Mononuclear cell (primary cell): ENCODE measurements around the gene GALNT14. TPM values are rescaled to one million over a fixed set of nuclear protein-coding genes. Genes with fewer than 3 reads are reported as not detected.

ENCODE experiments used
- H3K27me3 ChIP-seq: 2 replicates; pipeline ENCODE4 v1.6.0; 2011; ENCODE audit warnings: low read length, control low read depth; ENCODE audit not compliant: insufficient read depth
- H3K4me1 ChIP-seq: 2 replicates; pipeline ENCODE4 v1.5.1; 2011; ENCODE audit warnings: mild to moderate bottlenecking, low read length, control low read depth; ENCODE audit not compliant: insufficient read depth
- H3K4me3 ChIP-seq: 2 replicates; pipeline ENCODE4 v1.5.1; 2011; ENCODE audit warnings: mild to moderate bottlenecking, low read length, moderate library complexity
- H3K9me3 ChIP-seq: 2 replicates; pipeline ENCODE4 v1.5.1; 2011; ENCODE audit warnings: low read depth, mild to moderate bottlenecking, control low read depth, low read length
- total RNA-seq: library from RNA; depleted of rRNA; stranded (reverse); fragments of >200 nt; gene quantifications from one replicate; pipeline ENCODE4 v1.2.3, GENCODE V29; 2012

Gene GALNT14
- total RNA-seq, 1 donor = 0.31 TPM

- H3K27me3 ChIP-seq = no peaks in the 10 kb centered on the region
- no peaks in the 10 kb centered on the region for H3K4me1 ChIP-seq
- H3K9me3 ChIP-seq = no peaks in the 10 kb centered on the region
- no peak overlapping the region for H3K4me3 ChIP-seq
Measured at GRCh38 chr2:31065356-31065755, 72.9 kb downstream of the GALNT14 start.

- no peaks in the 10 kb centered on the region for H3K4me1 ChIP-seq
- H3K9me3 ChIP-seq = no peaks in the 10 kb centered on the region
- H3K4me3 ChIP-seq = no peak overlapping the region
- no peaks in the 10 kb centered on the region for H3K27me3 ChIP-seq
Measured at GRCh38 chr2:31060397-31060796, 77.8 kb downstream of the GALNT14 start.

- Histone ChIP-seq H3K27me3 (no peaks in the 10 kb centered on the region), H3K9me3 (no peaks in the 10 kb centered on the region), H3K4me3 (no peak overlapping the region), H3K4me1 (no peaks in the 10 kb centered on the region)
Measured at GRCh38 chr2:31058096-31059035, 79.9 kb downstream of the GALNT14 start.

- H3K4me1 ChIP-seq = no peaks in the 10 kb centered on the region
- no peaks in the 10 kb centered on the region for H3K9me3 ChIP-seq
Measured at GRCh38 chr2:31057691-31058090, 80.5 kb downstream of the GALNT14 start.

GRCh38 chr2:31055938-31056337 lies 82.3 kb downstream of the GALNT14 start:
- H3K4me3 ChIP-seq = no peak overlapping the region
- no peaks in the 10 kb centered on the region for H3K9me3 ChIP-seq
- H3K4me1 ChIP-seq = peaks cover 15% of the 10 kb centered on the region
- H3K27me3 ChIP-seq = no peaks in the 10 kb centered on the region

More at GRCh38 chr2:31057691-31058090, 80.5 kb downstream of the GALNT14 start:
- Histone ChIP-seq H3K4me3 (no peak overlapping the region), H3K27me3 (no peaks in the 10 kb centered on the region)

- Histone ChIP-seq H3K4me1 (peaks cover 18% of the 10 kb centered on the region), H3K9me3 (no peaks in the 10 kb centered on the region), H3K4me3 (no peak overlapping the region), H3K27me3 (no peaks in the 10 kb centered on the region)
Measured at GRCh38 chr2:31054842-31055388, 83.3 kb downstream of the GALNT14 start.

GRCh38 chr2:31053929-31054782 lies 84.1 kb downstream of the GALNT14 start:
- peaks cover 19% of the 10 kb centered on the region for H3K4me1 ChIP-seq
- H3K27me3 ChIP-seq = no peaks in the 10 kb centered on the region
- H3K9me3 ChIP-seq = no peaks in the 10 kb centered on the region
- no peak overlapping the region for H3K4me3 ChIP-seq

- Histone ChIP-seq H3K27me3 (no peaks in the 10 kb centered on the region), H3K4me3 (no peak overlapping the region), H3K9me3 (no peaks in the 10 kb centered on the region), H3K4me1 (peaks cover 19% of the 10 kb centered on the region)
Measured at GRCh38 chr2:31052284-31052683, 86.0 kb downstream of the GALNT14 start.

- Histone ChIP-seq H3K4me1 (peaks cover 19% of the 10 kb centered on the region), H3K27me3 (no peaks in the 10 kb centered on the region), H3K4me3 (no peak overlapping the region), H3K9me3 (no peaks in the 10 kb centered on the region)
Measured at GRCh38 chr2:31051258-31052140, 86.7 kb downstream of the GALNT14 start.

GRCh38 chr2:31049916-31050588 lies 88.2 kb downstream of the GALNT14 start:
- Histone ChIP-seq H3K27me3 (no peaks in the 10 kb centered on the region), H3K4me3 (no peak overlapping the region), H3K9me3 (no peaks in the 10 kb centered on the region), H3K4me1 (peaks cover 19% of the 10 kb centered on the region)

GRCh38 chr2:31049264-31049663 lies 89.0 kb downstream of the GALNT14 start:
- no peaks in the 10 kb centered on the region for H3K9me3 ChIP-seq
- H3K27me3 ChIP-seq = no peaks in the 10 kb centered on the region
- no peak overlapping the region for H3K4me3 ChIP-seq
- H3K4me1 ChIP-seq = peaks cover 19% of the 10 kb centered on the region

GRCh38 chr2:31047599-31047998 lies 90.6 kb downstream of the GALNT14 start:
- H3K4me1 ChIP-seq = peaks cover 19% of the 10 kb centered on the region
- H3K4me3 ChIP-seq = no peak overlapping the region
- H3K9me3 ChIP-seq = no peaks in the 10 kb centered on the region
- H3K27me3 ChIP-seq = no peaks in the 10 kb centered on the region

GRCh38 chr2:31038385-31038784 lies 99.9 kb downstream of the GALNT14 start:
- Histone ChIP-seq H3K9me3 (peaks cover 21% of the 10 kb centered on the region), H3K4me1 (no peaks in the 10 kb centered on the region)

GRCh38 chr2:31037058-31037457 lies 101.2 kb downstream of the GALNT14 start:
- H3K27me3 ChIP-seq = no peaks in the 10 kb centered on the region
- no peak overlapping the region for H3K4me3 ChIP-seq
- H3K9me3 ChIP-seq = peaks cover 21% of the 10 kb centered on the region
- peaks cover 10% of the 10 kb centered on the region for H3K4me1 ChIP-seq

More at GRCh38 chr2:31038385-31038784, 99.9 kb downstream of the GALNT14 start:
- Histone ChIP-seq H3K4me3 (no peak overlapping the region), H3K27me3 (no peaks in the 10 kb centered on the region)
